ENCODE results near the gene B3GNT4.
"Not testable (repeated sequence)": the region's sequence is repeated elsewhere in the genome, so short reads cannot be mapped to it uniquely, and the experiment has no call there.

Gene B3GNT4

DNA sequence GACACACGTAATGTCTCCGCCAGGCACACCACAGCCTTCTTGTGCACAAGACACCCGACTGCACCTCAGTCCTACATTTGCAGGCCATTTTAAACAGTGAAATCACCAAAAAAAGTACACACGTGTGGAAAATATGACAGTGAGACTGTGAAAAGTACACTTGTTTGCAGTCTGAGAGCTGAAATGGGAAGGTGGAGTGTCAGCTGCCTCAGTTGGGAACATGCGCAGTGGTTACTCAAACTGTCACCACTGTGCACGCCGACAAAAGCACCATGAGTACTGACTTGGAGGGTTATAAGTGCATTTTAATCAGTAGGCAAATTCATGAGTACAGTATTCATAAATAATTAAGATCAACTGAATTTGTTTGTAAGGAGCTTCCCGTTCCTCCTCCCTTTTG lies 47.0 kb downstream of the B3GNT4 start:
- H3K36me3 Mint-ChIP-seq (ENCODE audit: low read depth) = peaks cover 90% of the 10 kb centered on the region
- no peaks in the 10 kb centered on the region for H3K4me1 Mint-ChIP-seq (ENCODE audit: low read depth)
- no peak overlapping the region for H3K27ac Mint-ChIP-seq
- H3K27me3 Mint-ChIP-seq = no peaks in the 10 kb centered on the region
- H3K9me3 Mint-ChIP-seq = no peaks in the 10 kb centered on the region
- H3K4me3 Mint-ChIP-seq = no peak overlapping the region
- intact Hi-C loops (cut with micrococcal nuclease) = no loop called here

GRCh38 chr12:122258462-122258861 lies 55.0 kb downstream of the B3GNT4 start:
- H3K4me3 Mint-ChIP-seq; H3K27ac Mint-ChIP-seq; intact Hi-C loops (cut with micrococcal nuclease); H3K27me3 Mint-ChIP-seq; H3K9me3 Mint-ChIP-seq; H3K4me1 Mint-ChIP-seq (ENCODE audit: low read depth): not testable (repeated sequence)
- peaks cover 97% of the 10 kb centered on the region for H3K36me3 Mint-ChIP-seq (ENCODE audit: low read depth)
